Activated CD4-positive, alpha-beta T cell treated with anti-CD3 and anti-CD28 coated beads, Interleukin-2, amount 50 U/mL, for 24 hours (primary cell): ENCODE measurements around the gene POTEM.
"Not testable (repeated sequence)": the region's sequence is repeated elsewhere in the genome, so short reads cannot be mapped to it uniquely, and the experiment has no call there.

Experiments used
- DNase-seq, 2 donors: peaks; one replicate each; pipeline ENCODE4 v3.0.0-alpha.2; 2020; ENCODE audit warnings: low read depth in 1 of 2, low spot score in 1 of 2

POTEM gene

DNA sequence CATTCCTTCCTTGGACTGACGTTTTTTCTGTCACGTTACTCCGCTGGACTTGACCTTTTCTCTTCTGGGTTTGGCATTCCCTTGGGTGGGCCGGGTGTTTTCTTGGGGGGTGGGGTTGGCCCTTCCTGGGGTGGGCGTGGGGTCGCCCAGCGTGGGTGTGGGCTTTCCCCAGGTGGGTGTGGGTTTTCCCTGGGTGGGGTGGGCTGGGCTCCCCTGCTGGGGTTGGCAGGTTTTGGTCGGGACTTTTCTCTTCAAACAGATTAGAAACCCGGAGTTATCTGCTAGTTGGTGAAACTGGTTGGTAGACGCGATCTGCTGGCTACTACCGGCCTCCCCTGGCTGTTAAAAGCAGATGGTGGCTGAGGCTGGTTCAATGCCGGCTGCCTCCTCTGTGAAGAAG, at the start of gene POTEM:
Gene POTEM (plus strand): TSS at position 301 of the 400 bp plus-strand sequence. CDS start 52 bp downstream, at position 353.
- DNase-seq, result not testable (repeated sequence)

DNA sequence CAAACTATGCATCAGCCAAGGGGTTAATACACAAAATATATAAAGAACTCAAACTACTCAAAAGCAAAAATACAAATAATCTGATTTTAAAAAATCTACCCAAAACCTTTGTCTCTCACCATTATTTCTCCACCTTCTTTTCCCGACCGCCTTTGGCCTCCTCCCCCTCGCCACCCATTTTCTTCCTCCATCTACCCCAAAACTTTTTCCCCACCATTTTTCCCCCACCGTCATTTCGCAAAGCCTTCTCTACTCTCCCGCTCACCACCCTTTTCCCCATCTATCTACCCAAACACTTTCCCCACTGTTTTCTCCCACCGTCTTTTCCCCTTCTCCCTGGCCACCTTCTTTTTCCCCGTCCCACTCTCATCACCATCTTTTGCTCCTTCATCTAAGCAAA, 48.9 kb upstream of the POTEM start:
- not testable (repeated sequence) for DNase-seq

DNA sequence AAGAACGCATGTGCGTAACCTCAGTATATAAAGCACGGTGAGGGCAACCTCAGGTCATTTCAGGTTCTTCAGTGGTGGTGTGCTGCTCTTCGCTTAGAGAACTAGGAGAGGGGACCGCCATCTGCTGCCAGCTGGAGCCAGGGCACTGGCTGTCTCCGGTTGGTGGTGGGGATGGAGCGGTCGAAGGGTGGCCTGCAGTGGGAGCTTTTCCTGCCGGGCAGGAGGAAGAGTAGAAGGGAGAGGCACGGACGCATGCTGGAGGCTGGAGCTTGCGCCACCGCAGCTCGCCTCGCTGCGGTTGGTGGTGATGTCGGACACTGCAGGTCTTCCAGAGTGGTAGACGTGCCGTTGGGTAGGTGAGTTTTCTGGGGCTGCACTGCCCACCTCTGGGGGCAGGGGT, 47.2 kb upstream of the POTEM start:
- DNase-seq, result not testable (repeated sequence)

DNA sequence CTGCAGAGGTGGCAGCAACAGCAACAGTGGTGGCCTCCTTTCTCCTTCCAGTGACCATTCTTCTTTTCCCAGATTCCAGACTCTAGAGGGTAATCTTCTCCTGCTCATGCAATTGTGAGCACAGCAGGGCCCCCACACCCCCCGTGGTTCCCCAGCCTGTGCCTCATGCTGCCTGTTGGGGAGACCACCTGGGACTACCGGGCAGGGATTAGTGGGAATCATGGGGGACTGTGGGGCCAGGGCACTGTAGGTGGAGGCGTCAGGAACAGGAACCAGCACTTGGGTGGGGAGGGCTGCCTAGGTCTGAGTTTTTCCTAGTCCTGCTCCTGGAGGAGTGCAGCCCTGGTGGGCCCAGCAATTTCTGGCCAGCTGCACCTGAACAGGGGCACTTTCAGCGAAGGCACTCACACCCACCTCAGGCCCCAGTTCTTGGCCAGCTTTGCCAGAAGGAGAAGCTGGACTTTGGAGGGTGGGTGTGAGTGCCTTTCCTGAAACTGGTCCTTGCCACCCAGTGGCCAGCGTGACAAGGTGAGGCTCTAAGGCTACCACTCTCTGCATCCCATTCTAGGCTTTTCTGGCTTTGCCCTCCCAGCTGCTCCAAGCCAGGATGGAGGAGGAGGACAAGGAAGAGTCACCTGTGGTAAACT, 46.1 kb upstream of the POTEM start:
- not testable (repeated sequence) for DNase-seq

DNA sequence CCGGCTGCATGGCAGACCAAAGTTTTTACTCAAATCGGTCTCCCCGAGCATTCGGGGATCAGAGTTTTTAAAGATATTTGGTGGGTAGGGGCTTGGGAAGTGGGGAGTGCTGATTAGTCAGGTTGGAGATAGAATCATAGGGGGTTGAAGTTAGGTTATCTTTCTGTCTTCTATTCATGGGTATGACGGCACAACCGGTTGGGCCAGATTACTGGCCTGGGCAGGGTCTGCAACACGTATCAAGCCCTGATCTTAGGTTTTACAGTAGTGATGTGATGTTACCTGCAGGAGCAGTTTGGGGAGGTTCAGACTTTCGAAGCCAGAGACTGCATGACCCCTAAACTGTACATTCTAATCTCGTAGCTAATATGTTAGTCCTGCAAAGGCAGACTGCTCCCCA, 30.4 kb upstream of the POTEM start:
- not testable (repeated sequence) for DNase-seq

DNA sequence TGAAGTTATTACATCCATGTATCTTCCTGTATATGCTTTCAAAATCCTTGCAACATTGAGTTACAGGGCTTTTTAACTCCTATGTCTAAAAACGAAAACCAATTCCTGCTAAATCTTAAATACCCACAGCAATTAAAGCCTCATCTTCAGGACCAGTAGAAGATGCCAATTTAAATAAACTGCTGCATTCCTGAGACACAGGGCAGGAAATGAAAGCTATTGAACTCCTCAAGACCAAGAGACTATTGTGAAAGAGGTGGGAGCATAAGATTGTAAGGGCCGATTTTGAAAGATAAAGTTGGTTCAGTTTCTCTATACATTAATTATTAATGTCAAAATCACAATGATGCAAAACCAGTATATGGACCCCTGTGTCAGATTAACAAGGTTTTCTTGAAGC, 28.5 kb upstream of the POTEM start:
- not testable (repeated sequence) for DNase-seq

DNA sequence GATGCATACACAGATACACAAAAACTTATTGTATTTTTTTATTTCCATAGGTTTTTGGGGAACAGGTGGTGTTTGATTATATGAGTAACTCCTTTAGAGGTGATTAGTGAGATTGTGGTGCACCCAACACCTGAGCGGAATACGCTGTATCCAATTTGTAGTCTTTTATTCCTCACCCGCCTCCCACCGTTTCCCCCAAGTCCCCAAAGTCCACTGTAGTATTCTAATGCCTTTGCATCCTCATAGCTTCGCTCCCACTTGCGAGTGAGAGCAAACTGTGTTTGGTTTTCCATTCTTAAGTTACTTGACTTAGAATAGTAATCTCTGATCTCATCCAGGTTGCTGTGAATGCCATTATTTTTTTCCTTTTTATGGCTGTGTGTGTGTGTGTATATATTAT, 17.3 kb upstream of the POTEM start:
- not testable (repeated sequence) for DNase-seq

DNA sequence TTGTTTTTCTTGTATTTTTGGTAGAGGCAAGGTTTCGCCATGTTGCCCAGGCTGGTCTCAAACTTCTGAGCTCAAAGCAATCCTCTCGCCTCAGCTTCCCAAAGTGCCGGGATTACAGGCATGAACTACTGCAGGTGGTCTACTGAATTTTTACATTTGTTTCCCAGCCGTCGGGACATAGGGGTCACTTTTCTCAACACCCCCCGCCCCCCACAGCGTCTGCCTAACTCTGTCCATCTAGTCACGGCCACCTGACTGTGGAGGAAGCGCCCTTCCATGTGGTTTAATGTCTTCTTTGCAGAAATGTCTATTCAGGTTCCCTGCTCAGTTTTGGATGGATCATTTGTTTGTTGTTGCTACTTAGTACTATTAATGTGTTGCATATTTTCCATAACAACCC, 14.1 kb upstream of the POTEM start:
- DNase-seq, result not testable (repeated sequence)

DNA sequence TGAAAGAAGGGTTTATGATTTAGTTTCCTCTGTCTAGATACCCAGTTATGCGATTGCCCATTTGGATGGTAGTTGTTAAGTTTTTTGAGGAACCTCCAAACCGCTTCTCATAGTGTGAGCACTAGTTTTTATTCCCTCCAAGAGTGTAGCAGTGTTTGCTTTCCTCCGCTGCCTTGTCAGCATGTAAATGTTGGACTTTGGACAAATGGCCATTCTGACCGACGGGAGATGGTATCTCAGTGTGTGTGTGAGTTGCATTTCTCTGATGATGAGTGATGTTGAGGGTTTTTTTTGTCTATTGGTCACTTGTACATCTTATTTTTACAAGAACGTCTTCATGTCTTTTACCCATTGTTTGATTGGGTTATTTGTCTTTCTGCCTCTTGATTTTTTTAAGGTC, 11.4 kb upstream of the POTEM start:
- DNase-seq, result not testable (repeated sequence)

DNA sequence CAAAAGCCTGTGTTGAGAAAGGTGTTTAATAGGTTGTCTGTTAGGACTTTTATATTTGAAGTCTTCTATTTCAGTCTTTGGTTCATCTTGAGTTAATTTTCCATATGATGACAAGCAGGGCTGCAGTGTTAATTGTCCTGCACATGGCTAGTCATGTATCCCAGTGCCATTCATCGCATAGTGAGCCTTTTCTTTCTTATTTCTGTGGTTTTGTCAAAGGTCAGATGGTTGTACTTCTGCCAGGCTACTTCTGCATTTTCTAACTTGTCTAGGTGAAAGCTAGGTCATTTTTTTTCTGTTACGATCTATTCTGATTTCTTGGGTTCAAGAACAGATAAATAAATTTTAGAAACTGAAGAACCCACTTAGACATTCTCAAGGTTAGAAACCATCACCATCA, 5.7 kb upstream of the POTEM start:
- not testable (repeated sequence) for DNase-seq

DNA sequence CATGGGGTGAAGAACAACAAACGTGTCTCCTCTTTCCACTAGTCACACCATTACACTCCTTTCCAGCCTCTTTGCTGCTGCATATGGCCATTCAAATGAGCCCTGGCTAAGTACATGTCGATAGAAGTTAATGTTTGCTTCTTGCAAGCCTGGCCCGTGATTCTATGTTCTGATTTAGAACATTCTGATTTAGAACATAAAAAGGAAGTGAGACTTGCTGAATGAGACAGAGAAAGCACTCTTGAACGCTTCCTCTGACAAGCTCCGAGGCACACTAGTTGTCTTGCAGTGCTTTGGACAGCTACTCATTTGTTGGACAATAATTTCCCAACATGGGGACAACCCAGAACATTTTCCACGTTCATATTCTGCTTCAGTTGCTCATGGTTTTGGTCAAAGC, 5.1 kb upstream of the POTEM start:
- DNase-seq, result not testable (repeated sequence)

DNA sequence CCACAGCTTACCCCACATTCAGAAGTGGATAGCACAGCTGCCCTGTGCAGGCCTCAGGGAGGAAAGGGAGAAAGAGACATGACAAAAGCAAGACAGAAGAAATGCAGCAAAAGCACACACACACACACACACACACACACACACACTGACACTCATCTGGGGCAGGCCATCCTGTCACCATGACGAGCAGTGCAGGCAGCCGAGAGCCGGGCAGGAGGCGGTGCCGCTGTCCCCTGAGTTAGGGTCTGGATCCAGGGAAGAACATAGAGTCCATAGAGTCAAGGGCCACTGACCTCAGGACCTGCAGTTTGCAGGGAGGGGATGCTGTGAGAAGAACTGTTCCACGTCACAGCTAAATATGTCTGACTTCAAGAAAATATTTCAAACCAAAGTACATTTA, 4.0 kb upstream of the POTEM start:
- not testable (repeated sequence) for DNase-seq

DNA sequence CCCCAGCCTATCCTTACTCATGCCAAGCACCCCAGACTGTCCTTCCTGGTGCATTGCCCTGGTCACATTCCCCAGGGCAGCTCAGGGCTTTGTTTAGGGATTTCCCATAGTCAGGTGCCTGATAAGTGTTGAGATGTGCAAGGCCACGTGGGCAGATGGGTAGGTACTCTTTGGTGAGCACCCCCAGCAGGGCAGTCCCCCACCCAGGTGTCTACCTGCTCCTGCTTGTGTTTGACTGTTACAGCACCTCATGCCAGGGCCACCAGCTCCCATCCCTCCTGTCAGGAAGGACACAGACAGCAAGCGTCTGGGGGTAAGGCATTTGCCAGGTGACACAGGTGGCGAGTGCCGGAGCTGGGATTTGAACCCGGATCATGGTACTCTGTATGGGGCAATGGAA, 2.4 kb upstream of the POTEM start:
- DNase-seq, result not testable (repeated sequence)

DNA sequence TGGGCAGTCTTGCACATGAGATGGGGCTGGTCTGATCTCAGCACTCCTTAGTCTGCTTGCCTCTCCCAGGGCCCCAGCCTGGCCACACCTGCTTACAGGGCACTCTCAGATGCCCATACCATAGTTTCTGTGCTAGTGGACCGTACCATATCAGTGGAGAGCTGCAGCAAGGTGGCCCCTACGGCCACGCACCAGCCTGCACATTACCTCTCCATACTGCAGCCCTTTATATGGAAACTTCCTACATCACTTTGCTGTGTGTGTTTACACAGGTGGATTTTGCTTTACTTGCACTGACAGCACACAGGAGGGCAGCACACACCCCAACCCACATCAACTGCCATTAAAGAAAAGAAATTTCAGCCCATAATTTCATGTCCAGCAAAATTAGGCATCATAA, 35.3 kb downstream of the POTEM start:
- DNase-seq, result not testable (repeated sequence)

DNA sequence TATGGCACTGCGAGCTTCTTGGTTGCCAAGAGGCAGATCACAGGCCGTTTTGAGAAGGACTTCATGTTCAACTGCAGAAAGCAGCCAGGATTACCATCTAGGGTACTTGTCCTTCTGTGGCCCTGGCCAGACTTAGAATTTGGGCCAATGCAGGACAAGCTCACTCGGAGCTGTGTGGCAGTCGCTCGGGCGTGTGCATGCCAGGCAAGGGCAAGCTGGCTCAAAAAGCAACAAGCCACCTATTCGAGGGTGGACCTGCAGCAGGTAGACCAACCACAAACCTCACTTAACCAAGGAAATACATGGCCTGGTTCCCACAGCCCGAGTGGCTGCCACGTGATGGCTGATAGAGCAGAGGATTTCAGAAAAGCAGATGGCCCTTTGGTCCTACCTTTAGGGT, 39.3 kb downstream of the POTEM start:
- not testable (repeated sequence) for DNase-seq

DNA sequence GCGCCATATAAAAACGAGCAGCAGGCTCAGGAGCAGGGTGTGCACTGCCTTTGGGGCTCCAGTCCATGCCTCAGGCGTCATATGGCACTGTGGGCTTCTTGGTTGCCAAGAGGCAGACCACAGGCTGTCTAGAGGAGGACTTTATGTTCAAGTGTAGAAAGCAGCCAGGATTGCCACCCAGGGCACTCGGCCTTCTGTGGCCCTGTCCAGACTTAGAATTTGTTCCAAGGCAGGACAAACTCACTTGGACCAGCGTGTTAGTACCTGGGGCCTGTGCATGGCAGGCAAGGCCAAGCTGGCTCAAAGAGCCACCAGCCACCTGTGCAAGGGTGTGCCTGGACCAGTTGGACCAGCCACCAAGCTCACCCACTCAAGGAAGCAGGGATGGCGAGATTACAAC, 40.4 kb downstream of the POTEM start:
- DNase-seq, result not testable (repeated sequence)

DNA sequence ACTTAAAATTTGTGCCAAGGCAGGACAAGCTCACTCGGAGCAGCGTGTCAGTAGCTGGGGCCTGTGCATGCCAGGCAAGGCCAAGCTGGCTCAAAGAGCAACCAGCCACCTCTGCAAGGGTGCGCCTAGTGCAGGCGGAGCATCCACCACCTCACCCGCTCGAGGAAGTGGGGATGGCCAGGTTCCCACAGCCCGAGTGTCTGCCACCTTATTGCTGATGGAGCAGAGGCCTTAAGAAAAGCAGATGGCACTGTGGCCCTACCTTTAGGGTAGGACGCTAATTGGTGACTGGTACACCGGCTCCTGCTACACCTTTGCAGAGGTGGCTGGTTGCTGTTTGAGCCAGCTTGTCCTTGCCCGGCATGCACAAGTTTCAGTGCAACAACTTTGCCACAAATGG, 43.8 kb downstream of the POTEM start:
- DNase-seq, result not testable (repeated sequence)

DNA sequence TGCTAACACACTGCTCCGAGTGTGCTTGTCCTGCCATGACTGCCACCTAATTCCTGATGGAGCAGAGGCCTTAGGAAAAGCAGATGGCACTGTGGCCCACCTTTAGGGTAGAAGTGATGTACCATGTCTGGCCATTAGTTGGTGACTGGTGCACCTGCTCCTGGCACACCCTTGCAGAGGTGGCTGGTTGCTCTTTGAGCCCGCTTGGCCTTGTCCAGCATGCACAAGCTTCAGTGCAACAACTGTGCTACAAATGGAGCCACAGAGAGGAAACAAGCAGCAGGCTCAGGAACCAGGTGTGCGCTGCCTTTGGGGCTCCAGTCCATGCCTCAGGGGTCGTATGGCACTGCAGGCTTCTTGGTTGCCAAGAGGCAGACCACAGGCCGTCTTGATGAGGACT, 44.5 kb downstream of the POTEM start:
- DNase-seq, result not testable (repeated sequence)

DNA sequence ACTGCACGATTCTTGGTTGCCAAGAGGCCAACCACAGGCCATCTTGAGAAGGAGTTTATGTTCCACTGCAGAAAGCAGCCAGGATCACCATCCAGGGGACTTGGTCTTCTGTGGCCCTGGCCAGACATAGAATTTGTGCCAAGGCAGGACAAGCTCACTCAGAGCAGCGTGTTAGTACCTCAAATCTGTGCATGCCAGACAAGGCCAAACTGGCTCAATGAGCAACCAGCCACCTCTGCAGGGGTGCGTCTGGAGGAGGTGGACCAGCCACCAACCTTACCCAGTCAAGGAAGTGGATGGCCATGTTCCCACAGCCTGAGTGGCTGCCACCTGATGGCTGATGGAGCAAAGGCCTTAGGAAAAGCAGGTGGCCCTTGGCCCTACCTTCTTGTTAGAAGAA, 48.0 kb downstream of the POTEM start:
- DNase-seq, result not testable (repeated sequence)

DNA sequence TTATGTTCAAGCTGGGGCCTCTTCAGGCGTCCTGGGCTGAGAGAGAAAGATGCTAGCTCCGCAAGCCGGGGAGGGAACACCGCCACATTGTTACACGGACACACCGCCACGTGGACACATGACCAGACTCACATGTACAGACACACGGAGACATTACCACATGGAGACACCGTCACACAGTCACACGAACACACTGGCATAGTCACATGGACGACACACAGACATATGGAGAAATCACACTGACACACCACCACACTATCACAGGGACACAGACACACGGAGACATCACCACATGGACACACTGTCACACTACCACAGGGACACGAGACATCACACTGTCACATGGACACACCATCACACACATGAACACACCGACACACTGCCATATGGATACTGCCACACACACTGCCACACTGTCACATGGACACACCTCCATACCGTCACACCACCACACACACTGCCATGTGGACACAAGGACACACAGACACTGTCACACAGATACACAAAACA, 57.9 kb downstream of the POTEM start:
- DNase-seq, result not testable (repeated sequence)

DNA sequence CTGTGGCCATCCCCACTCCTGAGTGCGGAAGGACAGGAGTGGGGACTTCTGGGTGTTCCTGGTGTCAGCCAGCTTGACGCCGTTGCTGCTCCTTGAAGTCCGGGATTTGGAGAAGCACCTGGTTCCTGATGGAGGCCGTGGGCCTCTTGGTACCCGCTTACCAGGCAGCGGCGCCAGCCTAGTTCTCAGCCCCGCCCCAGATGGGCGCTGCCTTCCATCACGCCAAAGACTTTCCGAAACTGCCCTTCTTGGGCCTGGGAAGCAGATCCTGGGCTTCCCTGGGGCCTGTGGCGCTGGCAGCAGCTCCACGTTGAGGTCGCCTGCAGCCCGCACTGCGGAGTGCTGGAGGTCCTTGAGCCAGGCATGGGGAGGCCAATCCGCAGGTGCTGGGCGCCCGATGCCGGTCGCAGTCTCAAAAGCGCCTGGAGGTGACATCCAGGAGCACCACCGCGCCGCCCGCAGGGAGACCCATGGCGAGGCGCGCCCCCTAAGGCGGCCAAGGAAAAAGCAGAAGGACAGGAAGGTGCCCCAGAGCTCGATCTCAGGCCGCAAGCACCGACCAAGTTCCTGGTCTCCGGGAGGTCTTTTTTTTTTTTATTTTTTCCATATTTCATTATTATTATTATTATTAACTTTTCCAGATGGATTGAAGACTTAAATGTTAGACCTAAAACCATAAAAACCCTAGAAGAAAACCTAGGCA, 59.6 kb downstream of the POTEM start:
- not testable (repeated sequence) for DNase-seq

DNA sequence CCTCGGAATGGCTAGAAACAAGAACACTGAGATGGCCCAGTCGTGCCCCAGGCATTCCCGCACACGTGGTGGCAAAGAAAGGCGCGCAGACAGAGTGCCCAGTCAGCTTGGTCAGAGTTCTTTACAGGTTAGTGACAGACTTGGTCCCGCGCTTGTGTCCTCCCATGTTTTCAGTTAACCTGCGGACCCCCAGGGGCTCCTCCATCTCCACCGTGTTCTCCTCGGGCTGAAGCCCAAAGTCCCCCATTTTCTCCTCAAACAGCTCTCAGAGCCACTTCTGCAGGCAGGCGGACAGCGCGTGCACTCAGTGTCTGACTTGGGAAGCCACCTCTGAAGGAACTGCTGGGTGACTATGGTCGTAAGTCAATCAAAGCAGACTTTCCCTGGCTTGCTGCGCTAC, 60.7 kb downstream of the POTEM start:
- DNase-seq, result not testable (repeated sequence)
